ENCODE measurements around the gene NOL6.

DNA sequence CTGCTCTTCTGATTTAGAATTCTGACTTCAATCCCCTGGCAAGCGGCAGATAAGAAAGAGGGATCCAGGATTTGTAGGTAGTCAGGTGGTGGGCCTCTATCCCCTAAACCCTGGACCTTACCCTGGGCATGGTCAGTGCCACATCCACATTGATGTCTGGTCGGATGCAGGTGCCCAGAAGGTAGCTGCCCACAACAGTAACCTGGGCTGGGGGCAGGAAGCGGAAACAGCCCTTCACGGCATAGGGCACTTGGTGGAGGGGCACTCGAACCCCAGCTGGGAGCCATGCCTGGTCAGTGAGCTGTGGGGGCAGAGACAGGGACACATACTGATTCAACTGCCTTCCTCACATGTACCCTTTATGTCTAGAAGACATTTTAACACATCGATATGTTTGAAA, 3.8 kb downstream of the NOL6 start:
- TF ChIP-seq POLR2AphosphoS5 (IDR thresholded peaks at IDR 0.05; ENCODE audit: low read depth, low read length) (no peak), REST (IDR thresholded peaks at IDR 0.05; ENCODE audit: insufficient read depth in 1 of 2, low read depth in 2 of 2, low read length in 1 of 2) (no peak), SIN3A (IDR thresholded peaks at IDR 0.05; ENCODE audit: borderline replicate concordance, insufficient read depth, low read depth, low read length) (no peak), TCF7L2 (IDR thresholded peaks at IDR 0.05; ENCODE audit: low read depth, low read length) (no peak)
- TF ChIP-seq, protein P1, sequence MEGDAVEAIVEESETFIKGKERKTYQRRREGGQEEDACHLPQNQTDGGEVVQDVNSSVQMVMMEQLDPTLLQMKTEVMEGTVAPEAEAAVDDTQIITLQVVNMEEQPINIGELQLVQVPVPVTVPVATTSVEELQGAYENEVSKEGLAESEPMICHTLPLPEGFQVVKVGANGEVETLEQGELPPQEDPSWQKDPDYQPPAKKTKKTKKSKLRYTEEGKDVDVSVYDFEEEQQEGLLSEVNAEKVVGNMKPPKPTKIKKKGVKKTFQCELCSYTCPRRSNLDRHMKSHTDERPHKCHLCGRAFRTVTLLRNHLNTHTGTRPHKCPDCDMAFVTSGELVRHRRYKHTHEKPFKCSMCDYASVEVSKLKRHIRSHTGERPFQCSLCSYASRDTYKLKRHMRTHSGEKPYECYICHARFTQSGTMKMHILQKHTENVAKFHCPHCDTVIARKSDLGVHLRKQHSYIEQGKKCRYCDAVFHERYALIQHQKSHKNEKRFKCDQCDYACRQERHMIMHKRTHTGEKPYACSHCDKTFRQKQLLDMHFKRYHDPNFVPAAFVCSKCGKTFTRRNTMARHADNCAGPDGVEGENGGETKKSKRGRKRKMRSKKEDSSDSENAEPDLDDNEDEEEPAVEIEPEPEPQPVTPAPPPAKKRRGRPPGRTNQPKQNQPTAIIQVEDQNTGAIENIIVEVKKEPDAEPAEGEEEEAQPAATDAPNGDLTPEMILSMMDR (IDR thresholded peaks at IDR 0.05): no peak

Data from Panc1 (cell line).